Muscle of leg (tissue), 11 donors: ENCODE measurements around the gene C1orf210. TPM values are rescaled to one million over a fixed set of nuclear protein-coding genes. Genes with fewer than 3 reads are reported as not detected.

Source experiments
- DNase-seq: peaks from one replicate; pipeline ENCODE4 v3.0.0; 2013
- H3K27ac ChIP-seq: one replicate; pipeline ENCODE4 v1.5.1; 2013; ENCODE audit warnings: mild to moderate bottlenecking, low read length, control low read depth
- H3K27me3 ChIP-seq: one replicate; pipeline ENCODE4 v1.6.1; 2013; ENCODE audit warnings: low read length; ENCODE audit not compliant: control insufficient read depth, insufficient read depth
- H3K36me3 ChIP-seq: one replicate; pipeline ENCODE4 v1.6.1; 2013; ENCODE audit warnings: low read length; ENCODE audit not compliant: control insufficient read depth, insufficient read depth
- H3K4me1 ChIP-seq: one replicate; pipeline ENCODE4 v1.6.1; 2013; ENCODE audit warnings: low read length; ENCODE audit not compliant: control insufficient read depth, insufficient read depth
- H3K4me3 ChIP-seq: one replicate; pipeline ENCODE4 v1.5.1; 2013; ENCODE audit warnings: low read length, control low read depth
- H3K9me3 ChIP-seq: replicated peaks from 2 replicates; pipeline ENCODE4 v1.6.1; 2013; ENCODE audit warnings: low read depth, low read length; ENCODE audit not compliant: control insufficient read depth
- WGBS: methylation state at CpG from one replicate; pipeline ENCODE4 v1.1.5; 2013; ENCODE audit warnings: missing lambda C conversion rate; ENCODE audit not compliant: insufficient coverage; 5-methylcytosine and 5-hydroxymethylcytosine counted together
- polyA plus RNA-seq, 8 donors: library from polyadenylated mRNA; unstranded; fragments of 120-200 nt; gene quantifications; one replicate each; pipeline versions ENCODE4 v1.2.1 to v1.2.3, GENCODE V29; 2013; ENCODE audit warnings: inconsistent platforms in 1 of 8, low replicate concordance in 1 of 8; ENCODE audit not compliant: insufficient read length in 8 of 8, insufficient read depth in 1 of 8
- total RNA-seq: library from RNA; stranded (reverse); fragments of 120-200 nt; gene quantifications from one replicate; pipeline ENCODE4 v1.2.4, GENCODE V29; 2013

The C1orf210 gene
- total and polyA plus RNA-seq, 9 donors = 0.13 to 2.9 (median 0.80) TPM; not detected in 6

DNA sequence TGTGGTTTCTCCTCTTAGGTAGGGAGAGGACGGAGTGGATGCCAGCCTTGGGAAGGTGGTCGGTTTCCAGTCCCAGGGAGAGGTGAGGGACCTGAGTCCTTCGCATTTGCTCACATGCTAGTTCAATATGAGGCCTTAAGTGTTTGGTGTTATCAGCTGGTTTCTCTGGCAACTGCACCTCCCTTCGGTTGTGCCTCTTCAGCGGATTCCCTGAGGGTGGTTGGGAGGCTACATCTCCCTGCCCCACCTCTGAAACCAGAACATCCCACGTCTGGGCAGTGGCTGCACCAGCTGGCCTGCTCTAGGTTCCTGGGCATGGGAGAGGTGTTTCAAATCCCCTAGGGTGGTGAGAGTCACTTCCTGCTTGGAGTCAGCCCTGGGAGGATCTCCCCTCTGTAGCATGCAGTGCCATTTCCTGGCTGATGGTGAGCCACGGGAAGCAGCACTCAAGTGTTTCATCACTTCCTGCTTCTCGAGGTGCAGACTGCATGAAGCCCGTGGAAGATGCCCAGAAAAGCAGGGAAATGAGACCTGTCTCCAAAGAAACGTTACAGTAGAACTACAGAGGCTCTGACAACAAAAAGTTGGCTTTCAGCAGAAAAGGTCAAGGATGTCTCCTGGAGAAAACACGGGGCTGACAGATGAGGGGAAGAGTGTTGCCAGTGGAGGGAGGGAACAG is 11.1 kb downstream of the C1orf210 start:
- no peaks in the 10 kb centered on the region for H3K36me3 ChIP-seq
- WGBS = 34% methylated on average over 5 of the region's 11 CpGs
- H3K27ac ChIP-seq = peak overlapping the region; percentile 9
- peak; percentile 46 for DNase-seq
- H3K9me3 ChIP-seq = no peaks in the 10 kb centered on the region
- peaks cover 13% of the 10 kb centered on the region for H3K4me1 ChIP-seq
- H3K4me3 ChIP-seq = no peak overlapping the region
- peaks cover 18% of the 10 kb centered on the region for H3K27me3 ChIP-seq

DNA sequence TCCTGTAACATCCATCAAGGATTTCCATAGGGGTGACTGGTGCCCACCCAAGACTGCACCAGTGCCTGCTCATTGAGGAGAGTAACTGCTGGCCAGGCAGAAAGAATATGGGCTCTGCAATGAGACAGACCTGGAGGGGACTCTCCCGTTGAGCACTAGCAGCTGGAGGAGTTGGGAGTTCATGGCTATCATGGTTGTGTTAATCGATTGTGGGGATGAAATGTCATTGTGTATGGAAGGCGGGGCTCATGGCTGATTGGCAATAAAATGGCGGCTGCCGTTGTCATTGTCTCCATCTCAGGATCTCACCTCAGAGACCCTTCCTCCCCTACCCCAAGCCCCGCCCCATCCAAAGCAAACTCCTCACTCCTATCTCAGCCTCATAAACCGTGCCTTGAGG is 11.7 kb downstream of the C1orf210 start:
- Histone ChIP-seq H3K4me1 (peaks cover 13% of the 10 kb centered on the region), H3K27me3 (peaks cover 18% of the 10 kb centered on the region), H3K9me3 (no peaks in the 10 kb centered on the region), H3K36me3 (no peaks in the 10 kb centered on the region), H3K27ac (no peak overlapping the region), H3K4me3 (no peak overlapping the region)
- no peak for DNase-seq
- WGBS = 50% methylated on average over 1 of the region's 7 CpGs

DNA sequence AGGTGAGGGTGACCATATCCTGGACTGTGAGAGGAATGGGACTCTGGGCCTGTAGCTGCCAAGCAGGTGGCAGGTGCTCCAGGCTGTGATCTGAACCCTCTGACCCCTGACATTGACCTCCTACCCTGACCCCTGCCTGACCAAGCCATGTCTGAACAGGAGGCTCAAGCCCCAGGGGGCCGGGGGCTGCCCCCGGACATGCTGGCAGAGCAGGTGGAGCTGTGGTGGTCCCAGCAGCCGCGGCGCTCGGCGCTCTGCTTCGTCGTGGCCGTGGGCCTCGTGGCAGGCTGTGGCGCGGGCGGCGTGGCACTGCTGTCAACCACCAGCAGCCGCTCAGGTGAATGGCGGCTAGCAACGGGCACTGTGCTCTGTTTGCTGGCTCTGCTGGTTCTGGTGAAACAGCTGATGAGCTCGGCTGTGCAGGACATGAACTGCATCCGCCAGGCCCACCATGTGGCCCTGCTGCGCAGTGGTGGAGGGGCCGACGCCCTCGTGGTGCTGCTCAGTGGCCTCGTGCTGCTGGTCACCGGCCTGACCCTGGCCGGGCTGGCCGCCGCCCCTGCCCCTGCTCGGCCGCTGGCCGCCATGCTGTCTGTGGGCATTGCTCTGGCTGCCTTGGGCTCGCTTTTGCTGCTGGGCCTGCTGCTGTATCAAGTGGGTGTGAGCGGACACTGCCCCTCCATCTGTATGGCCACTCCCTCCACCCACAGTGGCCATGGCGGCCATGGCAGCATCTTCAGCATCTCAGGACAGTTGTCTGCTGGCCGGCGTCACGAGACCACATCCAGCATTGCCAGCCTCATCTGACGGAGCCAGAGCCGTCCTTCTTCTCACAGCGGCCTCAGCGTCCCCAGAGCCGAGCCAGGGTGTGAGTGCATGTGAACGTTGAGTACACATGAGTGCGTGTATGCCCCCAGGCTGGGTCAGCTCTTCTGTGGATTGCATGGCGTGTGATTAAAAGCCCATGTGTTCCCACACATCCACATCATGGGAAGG is 12.5 kb downstream of the C1orf210 start:
- Histone ChIP-seq H3K27ac (no peak overlapping the region), H3K4me3 (no peak overlapping the region), H3K9me3 (no peaks in the 10 kb centered on the region), H3K4me1 (peaks cover 13% of the 10 kb centered on the region), H3K27me3 (peaks cover 18% of the 10 kb centered on the region), H3K36me3 (no peaks in the 10 kb centered on the region)
- WGBS = 94% methylated on average over 45 of the region's 46 CpGs
- no peak for DNase-seq

DNA sequence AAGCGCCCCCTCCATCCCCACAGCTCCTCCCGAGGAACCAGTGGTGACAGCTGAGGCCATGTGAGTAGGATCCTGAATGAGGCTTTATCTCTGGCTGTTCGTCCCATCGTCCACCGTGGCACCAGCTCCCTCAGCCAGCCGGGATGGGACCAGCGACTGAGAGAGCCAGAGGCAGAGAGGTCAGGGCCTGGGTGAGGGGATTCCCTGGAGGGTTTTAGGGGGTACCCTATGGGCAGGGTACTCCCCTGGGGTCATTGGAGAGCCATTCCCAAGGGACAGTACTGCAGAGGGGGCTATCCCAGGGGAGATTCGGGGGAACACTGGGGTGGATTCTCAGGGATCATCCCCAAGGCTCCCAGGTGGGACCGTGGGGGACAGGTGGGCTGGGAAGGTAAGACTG is 13.2 kb downstream of the C1orf210 start:
- Histone ChIP-seq H3K4me1 (peaks cover 13% of the 10 kb centered on the region), H3K9me3 (no peaks in the 10 kb centered on the region), H3K27me3 (peaks cover 16% of the 10 kb centered on the region), H3K36me3 (no peaks in the 10 kb centered on the region), H3K4me3 (no peak overlapping the region), H3K27ac (no peak overlapping the region)
- 63% methylated on average over 6 of the region's 9 CpGs for WGBS
- DNase-seq = no peak

DNA sequence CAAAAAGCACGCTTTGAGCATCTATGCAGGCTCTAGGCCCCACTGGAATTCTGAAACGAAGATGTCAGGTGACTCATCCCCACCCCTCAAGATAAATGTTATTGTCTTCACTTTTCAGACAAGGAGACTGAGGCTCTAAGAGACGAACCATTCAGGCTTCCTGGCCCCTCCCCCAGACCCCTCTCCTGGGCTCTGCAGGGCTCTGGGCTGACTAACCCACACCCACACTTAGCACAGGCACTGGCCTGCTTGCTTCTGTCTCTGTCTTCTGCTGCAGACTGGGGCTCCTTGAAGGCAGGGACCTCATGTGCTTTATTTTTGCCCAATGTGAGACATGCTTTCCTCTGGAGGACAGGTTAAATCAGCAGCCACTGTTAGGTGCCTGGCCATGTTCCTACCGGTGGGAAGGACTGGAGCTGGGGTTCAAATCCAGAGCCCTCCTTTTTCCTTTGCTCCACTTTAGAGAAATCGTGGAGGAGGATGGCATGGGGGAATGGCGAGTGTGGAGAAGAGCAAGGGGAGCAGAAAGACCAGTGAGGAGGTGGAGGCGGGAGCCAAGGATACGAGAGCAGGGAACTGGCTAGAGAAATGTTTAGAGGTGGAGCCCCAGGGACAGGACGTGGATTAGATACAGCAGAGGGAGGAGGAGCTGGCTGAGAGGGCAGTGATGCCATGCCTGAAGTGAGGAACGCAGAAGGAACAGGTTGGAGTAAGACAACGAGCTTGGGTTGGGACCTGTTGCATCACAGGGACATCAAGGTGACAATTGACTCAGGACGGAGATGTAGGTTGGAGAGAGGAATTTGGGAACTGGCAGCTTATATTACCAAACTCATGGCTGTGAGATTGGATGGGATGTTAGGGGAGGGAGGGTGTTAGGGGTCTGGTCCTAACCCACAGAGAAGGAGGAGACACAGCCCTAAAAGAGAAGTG is 13.9 kb downstream of the C1orf210 start:
- Histone ChIP-seq H3K4me1 (peaks cover 13% of the 10 kb centered on the region), H3K4me3 (no peak overlapping the region), H3K9me3 (no peaks in the 10 kb centered on the region), H3K27ac (no peak overlapping the region), H3K36me3 (no peaks in the 10 kb centered on the region), H3K27me3 (peaks cover 13% of the 10 kb centered on the region)
- DNase-seq = no peak
- WGBS = 56% methylated on average over 10 of the region's 12 CpGs

DNA sequence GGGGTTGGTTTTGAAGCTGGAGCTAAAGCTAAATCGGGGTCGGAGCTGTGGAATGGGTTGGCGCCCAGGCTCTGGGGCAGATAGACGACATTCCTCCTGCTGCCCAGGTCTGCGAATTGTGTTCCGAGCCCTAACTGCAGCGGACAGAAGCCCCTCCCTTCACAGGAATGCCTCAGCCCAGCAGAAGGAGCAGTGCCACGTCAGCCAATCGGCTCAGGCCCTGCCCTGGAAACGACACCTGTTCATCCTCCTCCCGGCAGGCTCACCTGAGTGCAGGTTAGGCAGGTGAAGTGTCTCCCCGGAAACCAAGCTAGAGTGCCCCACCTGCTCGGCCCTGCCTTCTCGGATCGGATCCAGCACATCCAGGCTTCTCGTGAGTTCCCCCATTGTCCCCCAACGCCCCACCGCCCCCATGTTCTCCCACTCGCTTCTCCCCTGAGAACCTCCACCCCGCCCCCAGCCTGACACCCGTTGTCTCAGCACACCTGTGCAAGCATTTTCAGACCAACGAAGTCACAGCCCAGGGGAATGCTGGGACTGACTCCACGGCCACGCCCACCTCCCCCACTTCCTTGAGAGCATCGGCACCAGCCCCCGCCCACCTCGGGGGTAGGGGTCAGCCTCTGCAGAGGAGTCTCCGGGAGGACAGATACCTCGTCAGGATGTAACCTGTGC is 14.8 kb downstream of the C1orf210 start:
- H3K4me1 ChIP-seq = peaks cover 13% of the 10 kb centered on the region
- DNase-seq = no peak
- no peaks in the 10 kb centered on the region for H3K9me3 ChIP-seq
- 8% methylated on average over 23 of the region's 29 CpGs for WGBS
- no peak overlapping the region for H3K4me3 ChIP-seq
- H3K27ac ChIP-seq = no peak overlapping the region
- H3K36me3 ChIP-seq = no peaks in the 10 kb centered on the region
- peaks cover 13% of the 10 kb centered on the region for H3K27me3 ChIP-seq

DNA sequence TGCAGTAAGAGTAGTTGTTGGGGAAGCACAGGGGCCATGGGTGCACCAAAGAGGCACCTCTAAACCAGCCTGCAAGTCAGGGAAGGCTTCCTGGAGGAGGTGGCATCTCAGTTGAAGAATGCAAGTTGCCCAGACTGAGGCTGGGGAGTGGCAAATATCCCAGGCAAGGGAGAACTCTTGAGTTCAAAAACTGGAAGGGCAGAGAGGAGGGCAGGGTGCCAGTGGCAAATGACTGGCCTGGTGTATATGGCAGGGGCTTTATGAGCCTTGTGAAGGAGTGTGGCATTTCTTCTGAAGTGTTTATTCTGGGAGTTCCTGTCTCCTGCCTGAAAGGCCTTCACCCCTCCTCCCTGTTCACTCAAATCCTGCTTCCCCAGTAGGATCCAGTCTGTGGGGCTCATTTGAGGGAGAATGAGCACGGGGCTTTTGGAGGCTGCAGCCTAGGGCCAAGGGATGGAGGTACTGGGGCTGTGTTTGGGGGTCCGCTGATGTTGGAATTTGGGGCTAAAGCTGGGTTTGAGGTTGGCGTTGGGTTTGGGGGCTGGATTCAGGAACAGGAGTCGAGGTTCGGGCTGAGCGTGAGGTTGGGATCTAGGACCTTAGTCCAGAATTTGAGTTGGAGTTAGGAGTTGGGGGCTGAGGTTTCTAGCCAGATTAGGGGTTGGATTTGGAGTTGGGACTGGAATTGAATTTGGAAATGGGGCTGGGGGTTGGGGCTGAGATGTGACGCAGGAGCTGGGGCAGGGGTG is 15.6 kb downstream of the C1orf210 start, which contains the start of gene TMEM125:
TMEM125 (plus strand) TSS at position 357 of the 749 bp plus-strand sequence. CDS start 2,740 bp downstream, outside the sequence.
- no peak within 1 kb of the TSS for H3K27ac ChIP-seq
- no peak within 1 kb of the TSS for H3K4me3 ChIP-seq
- peaks cover 13% of the 10 kb centered on the region for H3K27me3 ChIP-seq
- no peak for DNase-seq
- WGBS = 67% methylated on average over 7 of the region's 7 CpGs
- no peaks in the 10 kb centered on the region for H3K36me3 ChIP-seq
- peaks cover 13% of the 10 kb centered on the region for H3K4me1 ChIP-seq
- no peaks in the 10 kb centered on the region for H3K9me3 ChIP-seq

DNA sequence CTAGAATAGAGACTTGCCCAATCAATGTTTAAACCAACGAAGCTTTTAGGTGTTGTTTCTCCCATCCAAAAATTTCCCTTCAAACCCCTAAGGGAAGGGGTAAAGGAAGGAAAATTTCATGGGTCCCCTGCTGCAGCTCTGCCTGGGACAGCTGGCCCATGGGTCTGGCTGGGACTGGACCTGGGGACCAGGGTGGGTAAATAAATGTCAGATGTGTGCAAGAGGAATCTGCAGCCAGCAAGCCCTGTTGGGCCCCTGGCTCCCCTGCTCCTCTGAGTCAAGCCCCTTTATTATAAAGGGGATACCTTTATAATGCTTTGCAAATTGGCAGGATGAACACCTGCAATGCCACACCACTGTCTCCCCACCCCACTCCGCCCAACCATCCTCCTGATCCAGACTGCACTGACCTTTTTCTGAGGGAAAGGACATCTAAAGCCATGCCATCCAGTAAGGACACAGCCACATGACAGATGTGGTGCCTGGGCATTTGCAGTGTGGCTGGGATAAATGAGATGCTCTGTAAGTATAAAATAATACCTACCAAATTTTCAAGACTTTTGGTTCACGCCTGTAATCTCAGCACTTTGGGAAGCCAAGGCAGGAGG is 17.5 kb downstream of the C1orf210 start:
- no CpG with 5 or more reads among the region's 3 CpGs for WGBS
- Histone ChIP-seq H3K27ac (no peak overlapping the region), H3K4me3 (no peak overlapping the region), H3K9me3 (peaks cover 3% of the 10 kb centered on the region), H3K36me3 (no peaks in the 10 kb centered on the region), H3K27me3 (peaks cover 13% of the 10 kb centered on the region), H3K4me1 (peaks cover 6% of the 10 kb centered on the region)
- DNase-seq = no peak
